ENCODE results near the gene MED19. TPM values are rescaled to one million over a fixed set of nuclear protein-coding genes. Genes with fewer than 3 reads are reported as not detected.
A peak's percentile ranks its signal among the peaks of the same experiment; 100 is the strongest.

MED19 gene
- total RNA-seq, 2 donors from 2014 or later = 11.1 to 11.9 TPM

DNA sequence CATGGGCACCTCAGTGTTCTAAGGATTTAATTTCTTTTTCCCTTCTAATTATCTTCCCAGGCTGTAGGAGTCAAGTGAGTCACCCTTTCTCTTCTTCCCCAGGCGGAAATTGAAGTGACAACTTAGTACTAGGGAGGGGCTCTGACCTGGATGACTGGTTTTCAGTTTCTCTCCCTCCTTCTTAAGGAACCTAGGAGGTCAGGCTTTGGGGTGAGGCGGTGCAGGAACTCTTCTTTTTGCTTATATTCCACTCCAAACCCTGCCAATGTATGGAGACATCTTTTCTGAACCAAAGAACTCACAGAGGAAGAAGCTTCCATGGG is 31.5 kb downstream of the MED19 start:
- Histone ChIP-seq H3K27ac (no peak overlapping the region), H3K4me1 (ENCODE audit: control insufficient read depth in 1 of 2, low read depth in 2 of 2) (peaks cover 4 to 18% of the 10 kb centered on the region in 2 donors), H3K4me3 (no peak overlapping the region), H3K36me3 (peaks cover 4% of the 10 kb centered on the region), H3K9me3 (no peaks in the 10 kb centered on the region), H3K27me3 (replicated peaks; ENCODE audit: insufficient read depth) (no peaks in the 10 kb centered on the region)
- TF ChIP-seq, protein P1, sequence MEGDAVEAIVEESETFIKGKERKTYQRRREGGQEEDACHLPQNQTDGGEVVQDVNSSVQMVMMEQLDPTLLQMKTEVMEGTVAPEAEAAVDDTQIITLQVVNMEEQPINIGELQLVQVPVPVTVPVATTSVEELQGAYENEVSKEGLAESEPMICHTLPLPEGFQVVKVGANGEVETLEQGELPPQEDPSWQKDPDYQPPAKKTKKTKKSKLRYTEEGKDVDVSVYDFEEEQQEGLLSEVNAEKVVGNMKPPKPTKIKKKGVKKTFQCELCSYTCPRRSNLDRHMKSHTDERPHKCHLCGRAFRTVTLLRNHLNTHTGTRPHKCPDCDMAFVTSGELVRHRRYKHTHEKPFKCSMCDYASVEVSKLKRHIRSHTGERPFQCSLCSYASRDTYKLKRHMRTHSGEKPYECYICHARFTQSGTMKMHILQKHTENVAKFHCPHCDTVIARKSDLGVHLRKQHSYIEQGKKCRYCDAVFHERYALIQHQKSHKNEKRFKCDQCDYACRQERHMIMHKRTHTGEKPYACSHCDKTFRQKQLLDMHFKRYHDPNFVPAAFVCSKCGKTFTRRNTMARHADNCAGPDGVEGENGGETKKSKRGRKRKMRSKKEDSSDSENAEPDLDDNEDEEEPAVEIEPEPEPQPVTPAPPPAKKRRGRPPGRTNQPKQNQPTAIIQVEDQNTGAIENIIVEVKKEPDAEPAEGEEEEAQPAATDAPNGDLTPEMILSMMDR (IDR thresholded peaks at IDR 0.05) = no peak
- ATAC-seq (ENCODE audit: insufficient number of reproducible peaks, low FRiP score, low read depth) (no peak), DNase-seq (ENCODE audit: low spot score) (no peak)

DNA sequence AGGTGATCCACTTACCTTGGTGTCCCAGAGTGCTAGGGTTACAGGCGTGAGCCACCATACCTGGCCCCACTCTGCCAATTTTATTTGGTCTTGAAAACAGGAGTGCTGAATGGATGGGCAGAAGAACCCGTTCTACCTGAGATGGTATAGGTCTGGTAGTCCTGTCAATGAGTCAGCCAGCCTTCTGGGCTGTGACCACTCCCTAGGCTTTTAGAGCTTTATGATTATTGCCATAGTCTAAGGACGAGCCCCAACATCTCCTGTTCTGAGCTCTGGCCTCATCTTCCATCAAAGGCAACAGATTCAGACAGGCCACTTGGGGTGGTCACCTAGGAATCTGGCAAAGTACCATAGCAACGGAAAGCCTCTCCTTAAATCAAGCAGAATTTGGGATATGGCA is 32.6 kb downstream of the MED19 start:
- Histone ChIP-seq H3K4me1 (ENCODE audit: control insufficient read depth in 1 of 2, low read depth in 2 of 2) (peaks cover 9 to 19% of the 10 kb centered on the region in 2 donors), H3K9me3 (no peaks in the 10 kb centered on the region), H3K27ac (no peak overlapping the region), H3K4me3 (no peak overlapping the region), H3K27me3 (replicated peaks; ENCODE audit: insufficient read depth) (no peaks in the 10 kb centered on the region), H3K36me3 (peaks cover 3% of the 10 kb centered on the region)
- ATAC-seq (ENCODE audit: insufficient number of reproducible peaks, low FRiP score, low read depth) = no peak
- TF ChIP-seq, protein P1 (IDR thresholded peaks at IDR 0.05) = no peak
- no peak for DNase-seq (ENCODE audit: low spot score)

DNA sequence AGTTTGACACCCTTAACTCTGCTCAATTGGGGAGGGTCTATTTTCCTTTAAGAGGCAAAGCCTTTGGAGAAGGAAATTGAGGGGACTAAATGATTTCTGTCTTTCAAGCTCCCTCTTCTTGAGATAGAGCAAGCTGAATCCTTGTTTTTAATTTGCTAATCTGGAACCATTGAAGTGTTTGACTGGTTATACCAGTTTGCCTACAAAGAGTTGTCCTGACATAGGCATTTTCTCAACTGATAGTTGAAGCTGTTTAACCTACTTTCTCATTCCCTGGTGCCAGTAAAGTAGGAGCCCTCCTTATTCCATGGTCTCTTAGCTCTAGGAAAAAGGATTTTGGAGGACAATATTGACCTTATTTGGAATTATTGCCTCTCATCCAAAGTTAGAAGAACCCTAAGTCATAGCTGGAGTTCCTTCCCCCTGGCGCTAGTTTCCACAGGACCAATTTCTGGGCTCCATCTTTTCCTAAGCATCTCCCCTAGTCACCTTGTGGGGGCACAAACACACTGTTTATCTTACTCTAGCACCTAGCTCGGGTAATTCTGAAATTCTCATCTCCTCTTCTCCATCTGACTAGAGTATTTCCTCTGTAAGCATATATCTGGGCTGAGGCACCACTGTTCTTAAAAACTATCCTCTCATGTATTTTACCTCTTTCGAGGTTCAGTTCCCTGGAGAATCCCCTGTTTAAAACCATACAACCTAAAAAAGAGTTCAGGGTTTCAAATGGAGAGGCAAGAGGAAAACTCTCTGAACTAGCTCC is 36.7 kb downstream of the MED19 start:
- TF ChIP-seq, protein P1 (IDR thresholded peaks at IDR 0.05) = no peak
- DNase-seq (ENCODE audit: low spot score) = no peak
- Histone ChIP-seq H3K36me3 (peaks cover 17% of the 10 kb centered on the region), H3K4me1 (ENCODE audit: control insufficient read depth in 1 of 2, low read depth in 2 of 2) (peaks cover 9 to 24% of the 10 kb centered on the region in 2 donors), H3K27ac (no peak overlapping the region), H3K9me3 (no peaks in the 10 kb centered on the region), H3K4me3 (no peak overlapping the region), H3K27me3 (replicated peaks; ENCODE audit: insufficient read depth) (no peaks in the 10 kb centered on the region)
- ATAC-seq (ENCODE audit: insufficient number of reproducible peaks, low FRiP score, low read depth) = no peak

DNA sequence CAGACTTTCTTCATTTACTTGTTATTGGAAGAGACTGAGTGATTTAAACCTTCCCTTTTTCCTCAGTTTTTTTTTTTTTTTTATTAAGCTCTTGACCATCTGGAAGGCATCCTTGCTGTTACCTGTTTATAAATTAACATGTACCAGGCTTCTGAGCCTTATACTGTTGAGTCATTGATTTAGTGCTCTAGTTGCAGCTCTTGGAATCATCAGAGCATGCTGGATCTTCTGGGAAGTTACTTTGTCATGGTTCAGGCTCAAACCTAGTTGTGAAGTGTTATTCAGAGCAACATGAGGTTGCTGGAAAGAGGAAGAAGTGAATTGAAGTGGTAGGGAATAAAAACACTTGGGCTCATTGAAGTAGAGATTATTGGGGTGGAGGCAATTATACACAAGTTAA is 37.8 kb downstream of the MED19 start:
- ATAC-seq (ENCODE audit: insufficient number of reproducible peaks, low FRiP score, low read depth) = no peak
- Histone ChIP-seq H3K4me3 (no peak overlapping the region), H3K27me3 (replicated peaks; ENCODE audit: insufficient read depth) (no peaks in the 10 kb centered on the region), H3K27ac (no peak overlapping the region), H3K36me3 (peaks cover 17% of the 10 kb centered on the region), H3K9me3 (no peaks in the 10 kb centered on the region), H3K4me1 (ENCODE audit: control insufficient read depth in 1 of 2, low read depth in 2 of 2) (peaks cover 14 to 22% of the 10 kb centered on the region in 2 donors)
- TF ChIP-seq, protein P1 (IDR thresholded peaks at IDR 0.05) = no peak
- DNase-seq (ENCODE audit: low spot score) = no peak

DNA sequence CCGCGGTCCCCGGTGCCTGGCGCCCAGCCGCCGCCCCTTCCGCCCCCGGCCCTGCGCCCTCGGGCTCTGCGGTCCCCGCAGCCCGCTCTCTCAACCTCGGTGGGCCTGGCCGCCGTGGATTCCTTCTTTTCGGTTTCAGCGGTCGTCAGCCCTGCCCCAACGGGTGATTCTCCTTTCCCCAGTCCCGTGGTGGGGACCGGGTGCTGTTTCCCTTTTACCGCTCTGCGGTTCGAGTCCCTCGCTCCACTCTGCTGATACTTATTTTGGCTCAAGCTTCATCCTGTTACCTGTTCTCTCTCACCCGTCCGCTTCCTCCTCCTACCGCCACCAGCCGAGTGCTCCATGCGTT is 43.6 kb downstream of the MED19 start:
- H3K36me3 ChIP-seq = peaks cover 12% of the 10 kb centered on the region
- ATAC-seq (ENCODE audit: insufficient number of reproducible peaks, low FRiP score, low read depth) (no peak), DNase-seq (ENCODE audit: low spot score) (no peak)
- peak overlapping the region; percentile 97 to 98 for H3K27ac ChIP-seq
- H3K4me1 ChIP-seq (ENCODE audit: control insufficient read depth in 1 of 2, low read depth in 2 of 2) = peaks cover 17 to 24% of the 10 kb centered on the region in 2 donors
- no peaks in the 10 kb centered on the region for H3K27me3 ChIP-seq (replicated peaks; ENCODE audit: insufficient read depth)
- TF ChIP-seq, protein P1 (IDR thresholded peaks at IDR 0.05) = no peak
- H3K4me3 ChIP-seq = peak overlapping the region; percentile 79
- H3K9me3 ChIP-seq = no peaks in the 10 kb centered on the region

All from thoracic aorta (tissue), 2 donors.